Uterus (tissue), 4 donors: Measurements from ENCODE around the gene SNRPF. TPM values are rescaled to one million over a fixed set of nuclear protein-coding genes. Genes with fewer than 3 reads are reported as not detected.

Experiments
- DNase-seq, 2 donors: peaks; one replicate each; pipeline ENCODE4 v3.0.0-alpha.2; 2019 to 2020
- H3K27ac ChIP-seq, 2 donors: fragments of 200-600 bp; sonication (generic); 1 replicate in 1 of 2; 2 replicates in 1 of 2; pipeline ENCODE4 v1.5.1; 2016 to 2018
- H3K27me3 ChIP-seq, 2 donors: fragments of 200-600 bp; sonication (generic); one replicate each; pipeline ENCODE4 v1.5.1; 2018 to 2019; ENCODE audit warnings: control low read depth in 1 of 2
- H3K36me3 ChIP-seq, 2 donors: fragments of 200-600 bp; sonication (generic); one replicate each; pipeline ENCODE4 v1.5.1; 2019; ENCODE audit warnings: control low read depth in 1 of 2
- H3K4me1 ChIP-seq, 2 donors: fragments of 200-600 bp; sonication (generic); one replicate each; pipeline ENCODE4 v1.5.1; 2018 to 2019; ENCODE audit warnings: control low read depth in 1 of 2
- H3K4me3 ChIP-seq, 2 donors: fragments of 200-600 bp; sonication (generic); 1 replicate in 1 of 2; 2 replicates in 1 of 2; pipeline ENCODE4 v1.5.1; 2018 to 2019; ENCODE audit warnings: mild to moderate bottlenecking in 1 of 2
- H3K9me3 ChIP-seq, 2 donors: fragments of 200-600 bp; sonication (generic); one replicate each; pipeline ENCODE4 v1.5.1; 2019; ENCODE audit warnings: control low read depth in 1 of 2
- POLR2A ChIP-seq, 2 donors: fragments of 450-650 bp; IDR thresholded peaks; one replicate each; pipeline ENCODE4 v1.6.1; 2016; ENCODE audit warnings: antibody characterized with exemption in 2 of 2, mild to moderate bottlenecking in 1 of 2, moderate library complexity in 1 of 2
- intact Hi-C: fragments of 100-400 bp; cut with DNase I; formaldehyde crosslinking; loops from one replicate; pipeline ENCODE4 v1.15.1; 2023; ENCODE audit warnings: low total_unique reads
- total RNA-seq, 4 donors: library from RNA; depleted of rRNA in 3 of 4; stranded (reverse); fragments of >200 nt in 3 of 4; gene quantifications; one replicate each; pipeline versions ENCODE4 v1.1.0 to v1.2.4, GENCODE V29; 2014 to 2023
- TF ChIP-seq, protein P1 (sequence below), 4 experiments: fragments of 200-600 bp in 2 of 4; fragments of 450-650 bp in 2 of 4; sonication (generic) in 2 of 4; IDR thresholded peaks; one replicate each; pipeline ENCODE4 v1.5.1; 2016 to 2019; ENCODE audit warnings: antibody characterized with exemption in 4 of 4, mild to moderate bottlenecking in 2 of 4, moderate library complexity in 1 of 4
- donor health status: DM: yes; HTN: yes; CAD: no.

SNRPF gene
- total RNA-seq, 4 donors from 2014 or later = 0.26 to 23.1 (median 16.1) TPM

- H3K36me3 ChIP-seq = no peaks in the 10 kb centered on the region
- TF ChIP-seq POLR2A (IDR thresholded peaks at IDR 0.05) = no peak
- TF ChIP-seq, protein P1, sequence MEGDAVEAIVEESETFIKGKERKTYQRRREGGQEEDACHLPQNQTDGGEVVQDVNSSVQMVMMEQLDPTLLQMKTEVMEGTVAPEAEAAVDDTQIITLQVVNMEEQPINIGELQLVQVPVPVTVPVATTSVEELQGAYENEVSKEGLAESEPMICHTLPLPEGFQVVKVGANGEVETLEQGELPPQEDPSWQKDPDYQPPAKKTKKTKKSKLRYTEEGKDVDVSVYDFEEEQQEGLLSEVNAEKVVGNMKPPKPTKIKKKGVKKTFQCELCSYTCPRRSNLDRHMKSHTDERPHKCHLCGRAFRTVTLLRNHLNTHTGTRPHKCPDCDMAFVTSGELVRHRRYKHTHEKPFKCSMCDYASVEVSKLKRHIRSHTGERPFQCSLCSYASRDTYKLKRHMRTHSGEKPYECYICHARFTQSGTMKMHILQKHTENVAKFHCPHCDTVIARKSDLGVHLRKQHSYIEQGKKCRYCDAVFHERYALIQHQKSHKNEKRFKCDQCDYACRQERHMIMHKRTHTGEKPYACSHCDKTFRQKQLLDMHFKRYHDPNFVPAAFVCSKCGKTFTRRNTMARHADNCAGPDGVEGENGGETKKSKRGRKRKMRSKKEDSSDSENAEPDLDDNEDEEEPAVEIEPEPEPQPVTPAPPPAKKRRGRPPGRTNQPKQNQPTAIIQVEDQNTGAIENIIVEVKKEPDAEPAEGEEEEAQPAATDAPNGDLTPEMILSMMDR (IDR thresholded peaks at IDR 0.05) = no peak
- no peak overlapping the region for H3K4me3 ChIP-seq
- no peaks in the 10 kb centered on the region for H3K4me1 ChIP-seq
- no peaks in the 10 kb centered on the region for H3K27me3 ChIP-seq
- no peaks in the 10 kb centered on the region for H3K9me3 ChIP-seq
- DNase-seq = no peak
- intact Hi-C loops = no loop called here
- no peak overlapping the region for H3K27ac ChIP-seq
Measured at GRCh38 chr12:95877622-95878021, 18.9 kb downstream of the SNRPF start.

GRCh38 chr12:95880895-95881294 lies 22.1 kb downstream of the SNRPF start:
- no peak for DNase-seq
- Histone ChIP-seq H3K4me1 (no peaks in the 10 kb centered on the region), H3K36me3 (no peaks in the 10 kb centered on the region), H3K27me3 (no peaks in the 10 kb centered on the region), H3K4me3 (no peak overlapping the region), H3K27ac (no peak overlapping the region), H3K9me3 (no peaks in the 10 kb centered on the region)
- TF ChIP-seq POLR2A (IDR thresholded peaks at IDR 0.05) = no peak
- TF ChIP-seq, protein P1 (IDR thresholded peaks at IDR 0.05) = no peak
- intact Hi-C loops = no loop called here

GRCh38 chr12:95881331-95881955 lies 22.7 kb downstream of the SNRPF start:
- no peak for DNase-seq
- Histone ChIP-seq H3K4me3 (no peak overlapping the region), H3K27ac (no peak overlapping the region), H3K4me1 (no peaks in the 10 kb centered on the region), H3K27me3 (no peaks in the 10 kb centered on the region), H3K36me3 (no peaks in the 10 kb centered on the region), H3K9me3 (no peaks in the 10 kb centered on the region)
- TF ChIP-seq, protein P1 (IDR thresholded peaks at IDR 0.05) = no peak
- intact Hi-C loops = no loop called here

DNA sequence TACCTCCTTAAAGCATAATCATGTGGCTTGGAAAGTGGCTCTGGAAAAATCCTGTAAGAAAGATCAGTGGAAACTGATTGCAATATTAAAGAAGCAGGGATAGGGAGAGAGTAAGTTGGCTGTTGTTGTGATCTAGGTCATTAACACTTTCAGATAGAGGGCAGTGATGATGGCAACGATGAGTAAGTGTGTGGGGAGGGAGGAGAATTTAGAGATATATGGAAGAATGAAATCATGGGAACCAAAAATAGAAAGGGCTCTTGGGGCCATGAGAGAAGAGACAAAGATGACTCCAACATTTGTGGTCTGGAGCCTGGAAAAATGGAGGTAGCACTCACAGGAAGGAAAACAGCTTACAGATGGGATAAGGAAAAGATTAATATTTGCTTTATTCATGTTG lies 23.3 kb downstream of the SNRPF start:
- TF ChIP-seq POLR2A (IDR thresholded peaks at IDR 0.05) = no peak
- Histone ChIP-seq H3K36me3 (no peaks in the 10 kb centered on the region), H3K27me3 (no peaks in the 10 kb centered on the region), H3K27ac (no peak overlapping the region), H3K9me3 (no peaks in the 10 kb centered on the region), H3K4me3 (no peak overlapping the region), H3K4me1 (no peaks in the 10 kb centered on the region)
- DNase-seq = no peak
- intact Hi-C loops = no loop called here

DNA sequence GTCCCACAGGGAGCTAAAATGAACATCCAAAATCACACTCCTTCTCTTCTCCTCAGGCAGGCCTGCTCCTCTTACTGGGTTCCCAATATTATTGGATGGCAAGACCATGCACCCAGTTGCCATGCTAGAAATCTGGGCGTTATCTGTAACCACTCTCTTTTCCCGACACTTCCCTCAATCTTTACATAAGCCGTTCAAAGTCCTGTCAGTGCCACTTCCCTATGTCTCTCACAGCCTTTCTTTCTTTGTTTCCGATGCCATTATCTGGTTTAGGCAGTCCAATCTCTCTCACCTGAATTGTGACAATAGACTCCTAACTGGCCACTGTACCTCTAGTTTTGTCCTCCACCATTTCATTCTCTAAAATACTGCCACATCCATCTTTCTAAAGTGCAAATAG lies 24.1 kb downstream of the SNRPF start:
- H3K27me3 ChIP-seq = no peaks in the 10 kb centered on the region
- no peaks in the 10 kb centered on the region for H3K4me1 ChIP-seq
- TF ChIP-seq, protein P1 (IDR thresholded peaks at IDR 0.05) = no peak
- no peak for TF ChIP-seq POLR2A (IDR thresholded peaks at IDR 0.05)
- no peak overlapping the region for H3K27ac ChIP-seq
- DNase-seq = no peak
- intact Hi-C loops = no loop called here
- no peak overlapping the region for H3K4me3 ChIP-seq
- H3K36me3 ChIP-seq = no peaks in the 10 kb centered on the region
- no peaks in the 10 kb centered on the region for H3K9me3 ChIP-seq

DNA sequence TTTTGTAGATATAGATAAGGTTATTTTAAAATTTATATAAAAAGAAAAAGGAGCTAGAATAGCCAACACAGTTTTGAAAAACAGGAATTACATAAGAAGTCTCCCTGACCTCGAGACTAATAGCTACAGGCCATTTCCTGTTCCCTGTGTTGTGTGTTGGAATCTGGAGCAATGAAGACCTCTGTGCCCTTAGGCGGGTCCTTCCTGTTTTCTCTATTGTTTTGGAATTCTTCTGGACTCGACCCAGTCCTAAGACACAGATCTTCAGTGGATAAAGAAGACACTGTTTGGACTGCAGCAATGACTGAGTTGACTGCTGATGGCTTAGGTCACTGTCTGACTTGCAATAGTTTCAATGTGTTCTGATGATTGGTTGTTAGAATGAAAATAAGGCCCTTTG lies 26.2 kb downstream of the SNRPF start:
- no peaks in the 10 kb centered on the region for H3K27me3 ChIP-seq
- no peaks in the 10 kb centered on the region for H3K4me1 ChIP-seq
- DNase-seq = no peak
- no peaks in the 10 kb centered on the region for H3K9me3 ChIP-seq
- H3K36me3 ChIP-seq = no peaks in the 10 kb centered on the region
- intact Hi-C loops = no loop called here
- TF ChIP-seq, protein P1 (IDR thresholded peaks at IDR 0.05) = no peak
- TF ChIP-seq POLR2A (IDR thresholded peaks at IDR 0.05) = no peak
- no peak overlapping the region for H3K27ac ChIP-seq
- H3K4me3 ChIP-seq = no peak overlapping the region
